Activated CD4-positive, alpha-beta T cell treated with anti-CD3 and anti-CD28 coated beads, Interleukin-2, amount 50 U/mL, for 48 hours (primary cell): Measurements from ENCODE around the gene HTT.
"Not testable (repeated sequence)": the region's sequence is repeated elsewhere in the genome, so short reads cannot be mapped to it uniquely, and the experiment has no call there.

Source experiments
- DNase-seq, 2 experiments: peaks; one replicate each; pipeline ENCODE4 v3.0.0-alpha.2; 2020

HTT gene

DNA sequence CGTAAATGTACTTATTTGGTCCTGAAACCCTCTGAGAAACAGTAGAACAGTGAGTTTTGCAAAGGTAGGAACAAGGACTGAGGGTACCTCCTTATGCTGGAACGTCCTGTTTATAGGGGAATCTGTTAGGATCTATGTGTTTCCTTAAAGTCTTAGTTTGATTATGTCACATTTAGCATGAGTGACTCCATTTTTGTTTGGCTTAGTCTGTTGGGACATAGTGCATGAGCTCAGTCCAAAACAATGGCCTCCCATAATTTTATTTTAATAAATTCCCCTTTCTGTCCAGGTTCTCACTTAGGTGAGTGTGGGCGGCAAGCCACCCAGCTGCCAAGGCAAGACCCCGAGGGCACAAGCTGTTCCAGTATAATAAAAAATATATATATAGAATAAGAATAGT lies 27.9 kb upstream of the HTT start:
- no peak for DNase-seq

DNA sequence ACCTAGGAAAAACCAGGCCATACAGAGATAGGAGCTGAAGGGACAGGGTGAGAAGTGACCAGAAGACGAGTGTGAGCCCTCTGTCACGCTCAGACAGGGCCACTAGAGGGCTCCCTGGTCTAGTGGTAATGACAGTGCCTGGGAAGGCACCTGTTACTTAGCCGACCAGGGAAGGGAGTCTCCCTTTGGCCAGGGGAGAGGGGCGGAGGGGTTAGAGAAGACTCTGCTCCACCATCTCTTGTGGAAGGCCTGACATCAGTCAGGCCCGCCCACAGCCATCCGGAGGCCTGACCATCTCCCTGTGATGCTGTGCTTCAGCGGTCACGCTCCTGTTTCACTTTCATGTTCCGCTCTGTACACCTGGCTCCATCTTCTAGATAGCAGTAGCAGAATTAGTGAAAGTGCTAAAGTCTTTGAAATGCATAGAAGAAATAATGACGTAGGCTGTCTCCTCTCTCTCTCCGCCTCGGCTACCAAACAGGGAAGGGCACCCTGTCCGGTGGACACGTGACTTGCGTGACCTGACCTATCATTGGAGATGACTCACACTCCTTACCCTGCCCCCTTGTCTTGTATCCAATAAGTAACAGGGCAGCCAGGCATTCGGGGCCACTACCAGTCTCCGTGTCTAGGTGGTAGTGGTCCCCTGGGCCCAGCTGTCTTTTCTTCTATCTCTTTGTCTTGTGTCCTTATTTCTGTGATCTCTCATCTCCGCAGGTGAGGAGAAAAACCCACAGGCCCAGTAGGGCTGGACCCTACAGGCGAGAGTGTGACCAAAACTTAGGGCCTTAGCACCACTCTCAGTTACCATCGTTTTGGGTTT lies 26.8 kb upstream of the HTT start:
- peak; percentile 79 to 88 for DNase-seq

DNA sequence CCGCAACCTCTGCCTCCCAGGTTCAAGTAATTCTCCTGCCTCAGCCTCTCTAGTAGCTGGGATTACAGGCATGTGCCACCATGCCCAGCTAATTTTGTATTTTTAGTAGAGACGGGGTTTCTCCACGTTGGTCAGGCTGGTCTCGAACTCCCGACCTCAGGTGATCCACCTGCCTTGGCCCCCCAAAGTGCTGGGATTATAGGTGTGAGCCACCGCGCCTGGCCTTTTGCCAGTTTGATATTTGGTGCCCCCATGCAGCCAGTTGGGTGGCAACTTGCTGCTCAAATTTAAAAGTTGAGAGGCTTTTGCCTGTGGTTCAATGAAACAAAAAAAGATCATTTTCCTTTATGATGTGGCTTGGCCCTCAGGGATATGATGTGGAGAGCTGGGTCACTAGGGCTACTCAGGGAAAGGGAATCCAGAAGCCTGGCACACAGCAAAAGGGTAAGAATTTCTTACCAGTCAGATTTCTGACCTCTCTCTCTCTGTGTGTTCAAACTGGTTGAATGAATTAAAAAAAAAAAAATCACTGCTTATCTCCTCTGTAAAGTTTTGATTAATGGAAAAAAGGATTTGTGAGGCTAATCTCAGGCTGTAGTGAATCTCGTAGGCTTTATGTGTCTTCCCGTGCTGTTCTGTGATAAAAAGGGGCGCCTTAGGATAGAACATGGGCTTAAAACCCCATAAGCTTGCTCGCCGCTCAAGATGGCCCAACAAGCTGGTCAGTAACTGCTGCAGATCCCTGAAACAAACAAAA lies 23.2 kb upstream of the HTT start:
- not testable (repeated sequence) for DNase-seq

DNA sequence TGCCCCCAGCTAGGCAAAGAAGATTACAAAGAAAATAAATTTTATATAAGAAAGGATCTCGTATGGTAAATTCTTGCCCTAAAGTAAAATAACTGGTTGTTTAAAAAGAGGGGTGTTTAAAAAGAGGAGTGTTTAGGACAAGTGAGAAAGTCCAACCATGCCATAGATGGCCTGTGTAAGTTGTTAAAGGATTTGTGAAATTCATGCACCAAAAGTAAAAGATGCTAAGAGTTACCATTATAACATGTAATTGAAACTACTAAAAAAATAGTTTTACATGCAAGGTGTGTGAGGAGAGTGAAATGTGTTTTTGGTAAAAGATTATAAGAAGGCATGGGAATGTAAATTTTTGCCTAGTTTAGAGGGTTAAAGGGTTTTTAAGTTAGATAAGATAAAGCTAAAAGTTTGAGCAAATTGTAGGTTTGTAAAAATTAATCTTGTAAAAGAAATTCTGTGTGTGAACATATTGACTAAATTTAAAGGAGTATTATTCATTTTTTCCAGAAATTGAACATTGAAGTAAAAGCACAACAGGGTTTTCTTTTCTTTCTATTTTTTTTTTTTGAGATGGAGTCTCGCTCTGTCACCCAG lies 20.2 kb upstream of the HTT start:
- no peak for DNase-seq

DNA sequence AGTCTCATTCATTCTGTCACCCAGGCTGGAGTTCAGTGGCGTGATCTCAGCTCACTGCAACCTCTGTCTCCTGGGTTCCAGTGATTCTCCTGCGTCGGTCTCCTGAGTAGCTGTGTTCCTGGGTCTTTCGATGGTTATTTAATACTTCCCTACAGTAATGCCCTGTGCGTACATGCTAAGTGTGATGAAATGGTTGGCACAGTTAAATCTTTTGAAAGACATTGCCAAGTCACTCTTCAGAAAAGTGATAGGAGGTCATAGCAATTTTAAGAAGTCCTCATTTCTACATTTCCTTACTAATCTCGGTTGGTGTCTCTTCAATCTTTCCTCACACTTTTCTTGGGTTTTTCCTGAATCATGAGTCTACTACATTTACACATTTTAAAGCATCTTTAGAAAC lies 14.5 kb upstream of the HTT start:
- DNase-seq, result no peak

DNA sequence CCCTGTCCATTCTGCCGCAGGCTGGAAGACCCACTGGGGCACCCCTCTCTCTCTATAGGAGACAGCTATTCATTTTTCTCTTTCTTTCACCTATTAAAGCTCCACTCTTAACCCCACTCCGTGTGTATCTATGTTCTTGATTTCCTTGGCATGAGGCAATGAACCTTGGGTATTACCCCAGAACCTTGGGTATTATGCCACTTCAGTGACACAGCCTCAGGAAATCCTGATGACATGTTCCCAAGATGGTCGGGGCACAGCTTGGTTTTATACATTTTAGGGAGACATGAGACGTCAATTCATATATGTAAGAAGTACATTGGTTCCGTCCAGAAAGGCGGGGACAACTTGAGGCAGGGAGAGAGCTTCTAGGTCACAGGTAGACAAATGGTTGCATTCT lies 13.5 kb upstream of the HTT start:
- DNase-seq, result no peak

DNA sequence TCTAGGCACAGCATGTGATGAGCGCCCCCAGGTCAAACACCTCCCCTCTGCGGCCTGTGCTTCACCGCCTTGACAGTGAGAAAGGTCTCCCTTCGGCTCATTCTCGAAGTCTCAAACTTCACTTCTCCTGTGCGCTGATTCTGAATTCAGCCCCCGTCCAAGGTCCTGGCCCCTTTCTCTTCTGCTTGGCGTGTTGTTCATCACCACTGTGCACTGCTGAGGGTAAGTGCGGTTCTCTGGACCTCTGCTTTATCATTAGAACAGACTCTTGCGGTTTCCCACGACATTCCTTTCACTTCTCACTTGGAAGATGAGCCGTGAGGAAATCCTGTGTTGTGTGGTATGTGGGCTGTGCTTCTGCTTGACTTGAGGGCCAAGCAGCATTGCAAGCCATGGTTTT lies 12.0 kb upstream of the HTT start:
- no peak for DNase-seq

DNA sequence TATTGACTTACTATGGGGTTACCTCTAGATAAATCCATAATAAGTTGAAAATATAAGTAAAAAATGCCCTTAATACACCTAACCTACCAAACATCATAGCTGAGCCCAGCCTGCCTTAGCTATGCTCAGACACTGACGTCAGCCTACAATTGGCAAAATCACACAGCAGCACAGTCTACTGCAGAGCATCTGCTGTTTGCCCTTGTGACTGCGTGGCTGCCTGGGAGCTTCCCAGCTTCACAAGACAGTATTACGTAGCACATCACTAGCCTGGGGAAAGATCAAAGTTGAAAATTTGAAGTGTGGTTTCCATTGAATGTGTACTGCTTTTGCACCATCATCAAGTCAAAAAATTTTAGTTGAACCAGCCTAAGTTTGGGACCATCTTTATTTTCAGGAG lies 8.9 kb upstream of the HTT start:
- no peak for DNase-seq

DNA sequence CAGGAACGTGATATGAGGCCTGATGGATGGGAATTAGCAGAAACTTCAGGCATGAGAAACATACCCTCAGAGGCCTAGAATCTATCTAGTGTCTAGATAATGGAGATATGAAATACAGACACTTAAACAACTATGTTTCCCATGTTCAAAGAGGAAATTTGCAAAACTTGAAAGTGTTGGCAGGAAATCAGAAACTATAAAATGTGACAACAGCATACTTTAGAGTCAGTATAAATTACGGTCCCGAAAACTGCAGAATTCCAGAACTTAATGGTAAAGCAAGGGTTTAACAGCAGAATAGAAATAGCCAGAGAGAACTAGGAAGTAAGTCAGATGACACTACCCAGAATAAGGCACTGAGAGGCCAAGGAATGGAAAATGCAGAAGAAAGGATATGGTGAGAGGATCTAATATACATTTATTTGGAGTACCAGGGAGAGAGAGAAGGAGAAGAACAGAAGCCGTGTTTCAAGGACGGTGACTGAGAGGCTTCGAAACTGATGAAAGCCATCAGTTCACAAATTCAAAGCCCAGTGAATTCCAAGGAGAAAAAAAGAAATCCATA lies 7.6 kb upstream of the HTT start:
- no peak for DNase-seq

DNA sequence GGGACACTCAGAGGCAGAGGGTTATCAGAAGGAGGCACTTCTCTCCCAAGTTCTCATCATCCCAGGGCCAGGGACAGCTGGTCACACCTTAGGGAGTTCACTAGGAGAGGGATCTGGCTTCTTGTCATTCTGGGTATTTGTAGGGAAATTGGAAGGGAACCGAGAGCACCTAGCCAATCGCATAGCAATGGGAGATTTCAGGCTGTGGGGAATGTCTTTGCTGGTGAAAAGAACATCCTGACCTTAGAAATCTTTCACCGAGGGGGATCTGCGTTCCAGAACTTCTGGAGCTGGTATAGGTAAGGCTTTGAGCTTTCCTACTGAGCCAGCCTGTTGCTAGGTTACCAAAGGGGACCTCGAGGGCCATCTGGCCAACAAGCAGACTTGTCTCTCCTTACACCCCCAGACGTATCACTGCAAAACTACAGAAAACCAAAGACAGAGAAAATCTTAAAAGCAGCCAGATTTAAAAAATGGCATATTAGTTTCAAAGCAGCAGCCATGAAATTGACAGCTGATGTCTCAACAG lies 6.9 kb upstream of the HTT start:
- DNase-seq, result no peak

DNA sequence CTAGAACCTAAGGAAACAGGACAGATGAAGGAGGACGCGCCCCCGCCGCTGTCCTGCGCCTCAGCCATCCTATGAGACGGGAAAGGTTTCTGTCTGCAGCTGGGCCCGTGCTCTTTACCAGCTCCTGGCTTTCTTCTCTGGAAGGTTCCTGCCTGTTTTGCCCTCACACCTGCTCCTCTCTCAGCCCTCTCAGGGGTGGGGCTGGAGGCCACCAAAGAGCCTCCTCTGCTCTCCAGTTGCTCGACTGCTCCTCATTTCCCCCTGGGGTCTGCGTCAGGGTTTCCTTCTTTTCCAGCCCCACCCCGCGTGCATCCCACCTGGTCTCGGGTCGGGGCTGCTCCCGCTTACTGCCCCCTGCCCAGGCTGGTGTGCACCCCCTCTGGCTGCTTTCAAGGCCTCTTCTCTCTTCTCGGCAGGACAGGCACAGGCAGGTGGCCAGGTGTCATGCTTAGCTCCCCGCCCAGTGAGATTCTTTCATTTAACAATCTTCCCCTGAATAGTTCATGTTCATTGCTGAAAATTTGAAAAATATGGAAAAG lies 4.8 kb upstream of the HTT start:
- no peak for DNase-seq

DNA sequence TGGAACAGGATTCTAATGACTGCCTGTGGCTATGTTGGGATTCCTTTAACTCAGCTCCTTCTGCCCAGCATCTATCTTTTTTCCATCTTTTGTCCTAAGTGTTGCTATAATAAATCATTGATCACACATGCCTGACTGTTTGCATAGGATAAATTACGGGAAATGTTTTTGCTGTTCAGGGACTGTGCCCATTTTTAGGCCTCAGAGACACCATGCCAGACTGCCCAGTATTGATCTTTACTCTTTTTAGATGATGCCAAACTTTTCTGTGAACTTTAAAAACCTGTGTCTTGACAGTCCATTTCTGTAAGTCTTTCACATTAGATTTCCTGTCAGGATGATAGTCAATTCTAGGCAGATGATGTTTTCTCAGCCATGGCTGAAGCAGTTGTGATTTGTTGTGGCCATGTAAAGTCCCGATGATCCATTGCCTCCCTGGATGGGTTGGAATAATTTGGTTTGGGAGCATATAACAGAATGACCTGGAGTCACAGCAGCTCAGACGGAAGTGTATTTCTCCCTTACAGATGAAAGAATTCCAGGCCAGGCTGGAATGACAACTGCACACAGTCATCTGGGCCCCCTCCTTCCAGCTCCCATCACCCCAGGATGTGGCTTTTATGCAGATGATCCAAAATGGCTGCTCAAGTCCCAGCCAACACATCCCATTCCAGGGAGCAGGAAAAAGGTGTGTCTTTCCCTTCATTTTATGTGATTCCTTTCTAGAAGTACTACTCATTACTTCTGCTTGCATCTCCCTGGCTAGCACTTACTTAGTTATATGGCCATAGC lies 3.6 kb upstream of the HTT start:
- no peak for DNase-seq

DNA sequence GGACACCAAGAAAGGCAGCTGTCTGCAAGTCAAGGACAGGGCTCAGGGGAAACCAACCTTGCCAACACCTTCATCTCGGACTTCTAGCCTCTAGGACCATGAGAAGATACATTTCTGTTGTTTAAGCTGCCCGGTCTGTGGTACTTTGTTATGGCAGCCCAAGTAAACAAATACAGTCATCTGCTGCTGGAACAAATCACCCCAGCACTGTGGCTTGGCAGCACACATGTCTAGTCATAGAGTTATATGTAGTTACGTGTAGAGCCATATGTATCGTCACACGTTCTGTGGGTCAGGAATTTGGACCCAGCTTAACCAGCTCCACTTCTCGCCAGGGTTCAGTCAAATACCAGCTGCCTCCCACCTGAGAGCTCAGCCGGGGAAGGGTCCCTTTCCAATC lies 2.7 kb upstream of the HTT start:
- no peak for DNase-seq

DNA sequence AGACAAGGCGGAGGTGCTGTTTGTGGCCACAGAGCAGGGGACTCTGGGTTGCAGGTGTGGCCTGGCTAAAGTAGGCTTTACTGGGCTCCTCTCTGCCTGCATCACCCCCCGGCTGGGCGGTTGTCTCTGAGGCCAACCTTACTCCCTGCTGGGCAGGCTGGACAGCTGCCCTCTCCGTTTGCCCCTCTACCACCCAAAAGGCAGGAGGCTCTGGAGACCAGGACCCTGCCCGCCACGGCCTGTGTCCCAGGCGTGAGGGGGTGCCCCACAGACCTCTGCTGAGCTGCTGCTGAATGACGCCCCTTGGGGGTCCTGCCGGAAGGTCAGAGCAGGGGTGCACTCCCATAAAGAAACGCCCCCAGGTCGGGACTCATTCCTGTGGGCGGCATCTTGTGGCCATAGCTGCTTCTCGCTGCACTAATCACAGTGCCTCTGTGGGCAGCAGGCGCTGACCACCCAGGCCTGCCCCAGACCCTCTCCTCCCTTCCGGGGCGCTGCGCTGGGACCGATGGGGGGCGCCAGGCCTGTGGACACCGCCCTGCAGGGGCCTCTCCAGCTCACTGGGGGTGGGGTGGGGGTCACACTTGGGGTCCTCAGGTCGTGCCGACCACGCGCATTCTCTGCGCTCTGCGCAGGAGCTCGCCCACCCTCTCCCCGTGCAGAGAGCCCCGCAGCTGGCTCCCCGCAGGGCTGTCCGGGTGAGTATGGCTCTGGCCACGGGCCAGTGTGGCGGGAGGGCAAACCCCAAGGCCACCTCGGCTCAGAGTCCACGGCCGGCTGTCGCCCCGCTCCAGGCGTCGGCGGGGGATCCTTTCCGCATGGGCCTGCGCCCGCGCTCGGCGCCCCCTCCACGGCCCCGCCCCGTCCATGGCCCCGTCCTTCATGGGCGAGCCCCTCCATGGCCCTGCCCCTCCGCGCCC lies 1.1 kb upstream of the HTT start:
- peak in 1 of 2 experiments; percentile 7 for DNase-seq

DNA sequence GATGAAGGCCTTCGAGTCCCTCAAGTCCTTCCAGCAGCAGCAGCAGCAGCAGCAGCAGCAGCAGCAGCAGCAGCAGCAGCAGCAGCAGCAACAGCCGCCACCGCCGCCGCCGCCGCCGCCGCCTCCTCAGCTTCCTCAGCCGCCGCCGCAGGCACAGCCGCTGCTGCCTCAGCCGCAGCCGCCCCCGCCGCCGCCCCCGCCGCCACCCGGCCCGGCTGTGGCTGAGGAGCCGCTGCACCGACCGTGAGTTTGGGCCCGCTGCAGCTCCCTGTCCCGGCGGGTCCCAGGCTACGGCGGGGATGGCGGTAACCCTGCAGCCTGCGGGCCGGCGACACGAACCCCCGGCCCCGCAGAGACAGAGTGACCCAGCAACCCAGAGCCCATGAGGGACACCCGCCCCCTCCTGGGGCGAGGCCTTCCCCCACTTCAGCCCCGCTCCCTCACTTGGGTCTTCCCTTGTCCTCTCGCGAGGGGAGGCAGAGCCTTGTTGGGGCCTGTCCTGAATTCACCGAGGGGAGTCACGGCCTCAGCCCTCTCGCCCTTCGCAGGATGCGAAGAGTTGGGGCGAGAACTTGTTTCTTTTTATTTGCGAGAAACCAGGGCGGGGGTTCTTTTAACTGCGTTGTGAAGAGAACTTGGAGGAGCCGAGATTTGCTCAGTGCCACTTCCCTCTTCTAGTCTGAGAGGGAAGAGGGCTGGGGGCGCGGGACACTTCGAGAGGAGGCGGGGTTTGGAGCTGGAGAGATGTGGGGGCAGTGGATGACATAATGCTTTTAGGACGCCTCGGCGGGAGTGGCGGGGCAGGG lies 568 bp downstream of the HTT start:
- peak; percentile 59 to 66 for DNase-seq

DNA sequence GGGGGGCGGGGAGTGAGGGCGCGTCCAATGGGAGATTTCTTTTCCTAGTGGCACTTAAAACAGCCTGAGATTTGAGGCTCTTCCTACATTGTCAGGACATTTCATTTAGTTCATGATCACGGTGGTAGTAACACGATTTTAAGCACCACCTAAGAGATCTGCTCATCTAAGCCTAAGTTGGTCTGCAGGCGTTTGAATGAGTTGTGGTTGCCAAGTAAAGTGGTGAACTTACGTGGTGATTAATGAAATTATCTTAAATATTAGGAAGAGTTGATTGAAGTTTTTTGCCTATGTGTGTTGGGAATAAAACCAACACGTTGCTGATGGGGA lies 1.1 kb downstream of the HTT start:
- no peak for DNase-seq

DNA sequence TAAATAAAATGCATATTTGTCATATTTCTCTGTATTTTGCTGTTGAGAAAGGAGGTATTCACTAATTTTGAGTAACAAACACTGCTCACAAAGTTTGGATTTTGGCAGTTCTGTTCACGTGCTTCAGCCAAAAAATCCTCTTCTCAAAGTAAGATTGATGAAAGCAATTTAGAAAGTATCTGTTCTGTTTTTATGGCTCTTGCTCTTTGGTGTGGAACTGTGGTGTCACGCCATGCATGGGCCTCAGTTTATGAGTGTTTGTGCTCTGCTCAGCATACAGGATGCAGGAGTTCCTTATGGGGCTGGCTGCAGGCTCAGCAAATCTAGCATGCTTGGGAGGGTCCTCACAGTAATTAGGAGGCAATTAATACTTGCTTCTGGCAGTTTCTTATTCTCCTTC lies 3.3 kb downstream of the HTT start:
- peak in 1 of 2 experiments; percentile 28 for DNase-seq

DNA sequence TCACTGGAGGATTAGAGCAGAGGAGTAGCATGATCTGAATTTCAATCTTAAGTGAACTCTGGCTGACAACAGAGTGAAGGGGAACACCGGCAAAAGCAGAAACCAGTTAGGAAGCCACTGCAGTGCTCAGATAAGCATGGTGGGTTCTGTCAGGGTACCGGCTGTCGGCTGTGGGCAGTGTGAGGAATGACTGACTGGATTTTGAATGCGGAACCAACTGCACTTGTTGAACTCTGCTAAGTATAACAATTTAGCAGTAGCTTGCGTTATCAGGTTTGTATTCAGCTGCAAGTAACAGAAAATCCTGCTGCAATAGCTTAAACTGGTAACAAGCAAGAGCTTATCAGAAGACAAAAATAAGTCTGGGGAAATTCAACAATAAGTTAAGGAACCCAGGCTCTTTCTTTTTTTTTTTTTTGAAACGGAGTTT lies 5.2 kb downstream of the HTT start:
- no peak for DNase-seq

DNA sequence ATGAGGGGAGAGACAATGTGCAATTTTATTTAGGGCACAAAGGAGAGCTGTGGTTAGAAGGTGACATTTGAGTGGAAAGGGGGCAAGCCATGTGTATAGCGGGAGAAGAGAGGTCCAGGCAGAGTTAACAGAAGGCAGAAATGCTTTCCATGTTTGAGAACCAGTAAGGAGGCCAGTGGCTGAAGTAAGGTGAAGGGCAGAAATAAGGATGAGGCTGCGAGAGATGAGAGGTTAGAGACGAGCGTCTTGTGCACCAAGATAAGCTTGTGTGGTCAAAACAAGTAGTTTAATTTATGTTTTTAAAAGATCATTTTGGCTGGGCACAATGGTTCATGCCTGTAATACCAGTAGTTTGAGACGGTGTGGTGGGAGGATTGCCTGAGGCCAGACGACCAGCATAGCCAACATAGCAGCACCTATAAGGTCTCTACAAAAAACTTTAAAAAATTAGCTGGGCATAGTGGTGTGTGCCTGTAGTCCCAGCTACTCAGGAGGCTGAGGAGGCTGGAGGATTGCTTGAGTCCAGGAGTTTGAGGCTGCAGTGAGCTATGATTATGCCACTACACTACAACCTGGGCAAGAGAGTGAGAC lies 8.5 kb downstream of the HTT start:
- DNase-seq, result no peak

DNA sequence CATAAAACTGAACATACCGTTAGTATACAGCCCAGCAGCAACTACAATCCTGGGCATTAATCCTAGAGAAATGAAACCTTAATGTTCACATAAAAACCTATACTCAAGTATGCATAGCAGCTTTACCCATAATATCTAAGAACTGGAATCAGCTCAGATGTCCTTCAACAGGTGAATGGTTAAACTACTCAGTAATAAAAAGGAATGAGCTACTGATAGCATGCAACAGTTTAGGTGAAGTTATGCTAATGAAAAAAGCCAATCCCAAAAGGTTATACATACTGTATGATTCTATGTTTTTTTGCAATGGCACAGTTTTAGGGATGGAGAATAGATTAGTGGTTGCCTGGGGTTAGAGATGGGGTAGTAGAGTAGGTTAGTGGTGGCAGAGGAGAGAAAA lies 9.3 kb downstream of the HTT start:
- no peak for DNase-seq
